Gastrocnemius medialis (tissue), 4 donors: ENCODE data around the gene ELAVL1.

Source experiments
- POLR2A ChIP-seq, 2 donors: fragments of 450-650 bp; IDR thresholded peaks; one replicate each; pipeline ENCODE4 v1.6.1; 2017; ENCODE audit warnings: antibody characterized with exemption in 2 of 2, mild to moderate bottlenecking in 2 of 2, moderate library complexity in 2 of 2
- TF ChIP-seq, protein P1 (sequence below), 5 experiments: fragments of 450-650 bp in 3 of 5; fragments of 200-600 bp in 2 of 5; sonication (generic) in 2 of 5; IDR thresholded peaks in 4 of 5; conservative IDR thresholded peaks in 1 of 5; 1 replicate in 4 of 5; 2 replicates in 1 of 5; pipeline ENCODE4 v1.5.1; 2016 to 2019; ENCODE audit warnings: antibody characterized with exemption in 5 of 5, mild to moderate bottlenecking in 3 of 5, moderate library complexity in 3 of 5

GRCh38 chr19:8036434-8037099 lies 31.1 kb upstream of the ELAVL1 start:
- TF ChIP-seq, protein P1, sequence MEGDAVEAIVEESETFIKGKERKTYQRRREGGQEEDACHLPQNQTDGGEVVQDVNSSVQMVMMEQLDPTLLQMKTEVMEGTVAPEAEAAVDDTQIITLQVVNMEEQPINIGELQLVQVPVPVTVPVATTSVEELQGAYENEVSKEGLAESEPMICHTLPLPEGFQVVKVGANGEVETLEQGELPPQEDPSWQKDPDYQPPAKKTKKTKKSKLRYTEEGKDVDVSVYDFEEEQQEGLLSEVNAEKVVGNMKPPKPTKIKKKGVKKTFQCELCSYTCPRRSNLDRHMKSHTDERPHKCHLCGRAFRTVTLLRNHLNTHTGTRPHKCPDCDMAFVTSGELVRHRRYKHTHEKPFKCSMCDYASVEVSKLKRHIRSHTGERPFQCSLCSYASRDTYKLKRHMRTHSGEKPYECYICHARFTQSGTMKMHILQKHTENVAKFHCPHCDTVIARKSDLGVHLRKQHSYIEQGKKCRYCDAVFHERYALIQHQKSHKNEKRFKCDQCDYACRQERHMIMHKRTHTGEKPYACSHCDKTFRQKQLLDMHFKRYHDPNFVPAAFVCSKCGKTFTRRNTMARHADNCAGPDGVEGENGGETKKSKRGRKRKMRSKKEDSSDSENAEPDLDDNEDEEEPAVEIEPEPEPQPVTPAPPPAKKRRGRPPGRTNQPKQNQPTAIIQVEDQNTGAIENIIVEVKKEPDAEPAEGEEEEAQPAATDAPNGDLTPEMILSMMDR (IDR thresholded peaks at IDR 0.05 in 4 of 5, conservative IDR thresholded peaks at IDR 0.05 in 1 of 5) = no peak
- no peak for TF ChIP-seq POLR2A (IDR thresholded peaks at IDR 0.05)
